GM06990 (cell line): ENCODE results near the gene COPG1.

Experiments
- DNase-seq: peaks from one replicate; pipeline ENCODE4 v3.0.0-alpha.2; 2011; ENCODE audit not compliant: insufficient read length; ENCODE audit errors: extremely low read depth
- H3K27me3 ChIP-seq: replicated peaks from 2 replicates; pipeline ENCODE4 v1.6.0; 2011; ENCODE audit warnings: low read length; ENCODE audit not compliant: control insufficient read depth, insufficient read depth
- H3K36me3 ChIP-seq: 2 replicates; pipeline ENCODE4 v1.5.1; 2011; ENCODE audit warnings: low read length; ENCODE audit not compliant: control insufficient read depth, insufficient read depth
- H3K4me3 ChIP-seq: replicated peaks from 2 replicates; pipeline ENCODE4 v1.5.1; 2011; ENCODE audit warnings: low read depth, mild to moderate bottlenecking, control low read depth, low read length
- TF ChIP-seq, protein P1 (sequence below): IDR thresholded peaks from 2 replicates; pipeline ENCODE4 v1.5.1; 2011; ENCODE audit warnings: low read length, control low read depth, mild to moderate bottlenecking, inconsistent platforms; ENCODE audit not compliant: insufficient read depth, poor library complexity, severe bottlenecking

COPG1 gene

DNA sequence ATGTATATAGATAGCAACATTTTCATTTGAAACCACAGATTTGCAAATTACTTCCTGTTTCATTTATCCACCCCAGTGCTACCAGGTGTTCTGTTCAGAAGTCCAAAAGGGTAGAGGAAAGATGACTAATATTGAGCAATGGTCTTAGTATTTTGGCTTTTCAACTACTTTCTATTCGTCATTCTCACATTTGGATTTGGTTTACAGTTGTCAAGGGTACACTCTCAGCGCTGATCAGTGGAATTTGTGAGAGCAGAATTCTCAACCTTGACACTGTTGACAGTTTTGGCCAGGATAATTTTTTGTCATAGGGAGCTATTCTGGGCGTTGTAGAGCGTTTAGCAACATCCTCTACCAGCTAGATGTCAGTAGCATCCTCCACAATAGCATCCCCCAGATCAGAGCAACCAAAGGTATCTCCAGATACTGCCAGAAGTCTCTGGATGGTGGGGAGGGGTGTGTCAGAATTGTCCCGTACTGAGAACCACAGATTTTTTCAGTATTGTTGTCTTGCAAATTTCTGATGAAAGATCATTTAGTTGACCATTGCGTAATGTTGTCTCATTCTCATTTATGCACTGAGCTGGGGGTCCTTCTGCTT lies 33.4 kb downstream of the COPG1 start:
- Histone ChIP-seq H3K27me3 (no peaks in the 10 kb centered on the region), H3K4me3 (no peak overlapping the region), H3K36me3 (peaks cover 2% of the 10 kb centered on the region)
- TF ChIP-seq, protein P1, sequence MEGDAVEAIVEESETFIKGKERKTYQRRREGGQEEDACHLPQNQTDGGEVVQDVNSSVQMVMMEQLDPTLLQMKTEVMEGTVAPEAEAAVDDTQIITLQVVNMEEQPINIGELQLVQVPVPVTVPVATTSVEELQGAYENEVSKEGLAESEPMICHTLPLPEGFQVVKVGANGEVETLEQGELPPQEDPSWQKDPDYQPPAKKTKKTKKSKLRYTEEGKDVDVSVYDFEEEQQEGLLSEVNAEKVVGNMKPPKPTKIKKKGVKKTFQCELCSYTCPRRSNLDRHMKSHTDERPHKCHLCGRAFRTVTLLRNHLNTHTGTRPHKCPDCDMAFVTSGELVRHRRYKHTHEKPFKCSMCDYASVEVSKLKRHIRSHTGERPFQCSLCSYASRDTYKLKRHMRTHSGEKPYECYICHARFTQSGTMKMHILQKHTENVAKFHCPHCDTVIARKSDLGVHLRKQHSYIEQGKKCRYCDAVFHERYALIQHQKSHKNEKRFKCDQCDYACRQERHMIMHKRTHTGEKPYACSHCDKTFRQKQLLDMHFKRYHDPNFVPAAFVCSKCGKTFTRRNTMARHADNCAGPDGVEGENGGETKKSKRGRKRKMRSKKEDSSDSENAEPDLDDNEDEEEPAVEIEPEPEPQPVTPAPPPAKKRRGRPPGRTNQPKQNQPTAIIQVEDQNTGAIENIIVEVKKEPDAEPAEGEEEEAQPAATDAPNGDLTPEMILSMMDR = no peak
- peak; percentile 83 for DNase-seq

DNA sequence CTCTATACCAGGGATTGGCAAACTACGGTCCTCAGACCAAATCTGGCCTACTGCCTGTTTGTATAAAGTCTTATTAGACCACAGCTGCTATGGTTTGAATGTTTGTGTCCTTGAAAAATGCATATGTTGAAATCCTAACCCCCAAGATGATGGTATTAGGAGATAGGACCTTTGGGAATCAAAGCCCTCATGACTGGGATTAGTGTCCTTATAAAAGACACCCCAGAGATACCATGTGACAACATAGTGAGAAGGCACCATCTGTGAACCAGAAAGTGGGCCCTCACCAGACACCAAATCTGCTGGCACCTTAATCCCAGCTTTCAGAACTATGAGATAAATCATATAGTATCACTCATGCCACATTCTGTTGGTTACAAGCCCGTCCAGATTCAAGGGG lies 36.7 kb downstream of the COPG1 start:
- H3K4me3 ChIP-seq = no peak overlapping the region
- no peaks in the 10 kb centered on the region for H3K27me3 ChIP-seq
- no peak for DNase-seq
- TF ChIP-seq, protein P1 = no peak
- H3K36me3 ChIP-seq = peaks cover 2% of the 10 kb centered on the region; the same call in 1 of the 2 replicates

DNA sequence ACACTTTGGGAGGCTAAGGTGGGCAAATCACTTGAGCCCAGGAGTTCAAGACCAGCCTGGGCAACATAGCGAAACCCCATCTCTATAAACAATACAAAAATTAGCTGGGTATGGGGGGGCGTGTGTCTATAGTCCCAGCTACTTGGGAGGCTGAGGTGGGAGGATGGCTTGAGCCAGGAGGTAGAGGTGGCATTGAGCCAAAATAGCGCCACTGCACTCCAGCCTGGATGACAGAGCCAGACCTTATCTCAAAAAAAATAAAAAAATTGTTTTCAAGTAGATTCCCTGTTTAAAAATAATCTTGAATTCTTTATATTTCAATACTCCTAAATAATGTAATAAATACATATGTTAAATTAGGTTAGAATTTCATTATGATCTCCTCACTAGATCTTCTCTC lies 39.0 kb downstream of the COPG1 start:
- no peaks in the 10 kb centered on the region for H3K27me3 ChIP-seq
- H3K36me3 ChIP-seq = peaks cover 2% of the 10 kb centered on the region; the same call in 1 of the 2 replicates
- no peak overlapping the region for H3K4me3 ChIP-seq
- no peak for DNase-seq
- TF ChIP-seq, protein P1 = no peak

DNA sequence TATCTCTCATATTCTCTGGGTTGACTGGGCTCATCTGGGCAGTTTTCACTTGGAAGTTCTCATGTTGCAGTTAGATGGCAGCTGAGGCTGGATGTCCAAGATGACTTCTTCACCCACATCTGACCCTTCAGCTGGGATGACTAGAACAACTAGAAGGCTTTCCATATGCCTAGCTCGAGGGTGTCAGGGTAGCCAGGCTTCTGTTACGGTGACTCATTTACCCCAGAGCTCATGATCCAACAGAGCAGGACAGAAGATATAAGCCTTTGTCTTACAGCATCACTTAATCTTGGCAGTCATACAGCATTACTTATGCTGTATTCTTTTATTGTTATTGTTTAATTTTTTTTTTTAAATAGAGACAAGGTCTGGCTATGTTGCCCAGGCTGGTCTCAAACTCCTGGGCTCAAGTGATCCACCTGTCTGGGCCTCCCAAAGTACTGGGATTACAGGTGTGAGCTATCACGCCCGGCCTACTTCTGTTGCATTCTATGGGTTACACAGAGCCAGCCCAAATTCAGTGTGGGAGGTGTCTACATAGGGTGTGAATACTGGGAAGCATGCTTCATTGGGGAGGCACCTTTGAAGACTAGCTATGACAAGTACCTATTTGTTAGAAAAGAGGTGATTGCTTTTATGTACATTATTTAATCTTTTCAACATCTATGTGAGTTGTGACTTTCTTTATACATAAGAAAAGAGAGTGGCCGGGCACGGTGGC lies 40.0 kb downstream of the COPG1 start:
- Histone ChIP-seq H3K36me3 (peaks cover 2% of the 10 kb centered on the region; the same call in 1 of the 2 replicates), H3K4me3 (no peak overlapping the region), H3K27me3 (no peaks in the 10 kb centered on the region)
- TF ChIP-seq, protein P1 = no peak
- DNase-seq = no peak

DNA sequence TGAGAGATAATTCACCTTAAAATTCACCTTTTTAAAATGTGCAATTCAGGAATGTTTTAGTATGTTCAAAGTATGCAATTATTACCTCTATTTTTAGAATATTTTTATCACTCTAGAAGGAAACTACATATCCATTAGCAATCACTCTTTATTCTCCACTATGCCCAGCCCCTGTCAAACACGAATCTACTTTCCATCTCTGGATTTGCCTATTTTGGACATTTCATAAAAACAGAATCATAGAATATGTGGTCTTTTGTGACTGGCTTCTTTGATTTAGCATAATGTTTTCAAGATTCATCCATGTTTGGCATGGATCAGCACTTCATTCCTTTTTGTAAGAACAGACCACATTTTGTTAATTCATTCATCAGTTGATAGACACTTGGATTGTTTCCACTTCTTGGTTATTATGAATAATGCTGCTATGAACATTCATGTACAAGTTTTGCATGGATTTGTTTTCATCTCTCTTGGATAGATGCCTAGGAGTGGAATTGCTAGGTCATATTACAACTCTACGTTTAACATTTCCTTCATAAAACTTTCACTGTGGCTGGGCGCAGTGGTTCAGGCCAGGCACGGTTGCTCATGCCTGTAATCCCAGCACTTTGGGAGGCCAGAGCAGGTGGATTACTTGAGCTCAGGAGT lies 42.0 kb downstream of the COPG1 start:
- no peak overlapping the region for H3K4me3 ChIP-seq
- peaks cover 2% of the 10 kb centered on the region; the same call in 1 of the 2 replicates for H3K36me3 ChIP-seq
- DNase-seq = no peak
- TF ChIP-seq, protein P1 = no peak
- H3K27me3 ChIP-seq = no peaks in the 10 kb centered on the region
